GM23338 (cell line): ENCODE data around the gene ZNF488. TPM values are rescaled to one million over a fixed set of nuclear protein-coding genes. Genes with fewer than 3 reads are reported as not detected.

Source experiments
- ATAC-seq: fragments of 200-7000 bp; cut with Tn5 transposase; 3 replicates; pipeline ENCODE4 v1.9.1; 2020
- DNase-seq: peaks from one replicate; pipeline ENCODE4 v3.0.0-alpha.2; 2015; ENCODE audit warnings: low spot score
- H2AFZ ChIP-seq: fragments of 200-600 bp; sonication (generic); 2 replicates; pipeline ENCODE4 v1.8.0; 2016; ENCODE audit warnings: antibody characterized with exemption, mild to moderate bottlenecking, moderate library complexity
- H3F3A ChIP-seq: fragments of 200-600 bp; sonication (generic); replicated peaks from 2 replicates; pipeline ENCODE4 v1.8.0; 2017; ENCODE audit warnings: antibody characterized with exemption, mixed run types, low read depth
- H3K27ac ChIP-seq: fragments of 200-600 bp; sonication (generic); 2 replicates; pipeline ENCODE4 v1.6.1; 2016; ENCODE audit warnings: low read depth
- H3K27me3 ChIP-seq: fragments of 200-600 bp; sonication (generic); 2 replicates; pipeline ENCODE4 v1.8.0; 2016; ENCODE audit warnings: mild to moderate bottlenecking, mixed run types, moderate library complexity; ENCODE audit not compliant: insufficient read depth
- H3K36me3 ChIP-seq: fragments of 200-600 bp; sonication (generic); 2 replicates; pipeline ENCODE4 v1.8.0; 2016; ENCODE audit warnings: mild to moderate bottlenecking; ENCODE audit not compliant: insufficient read depth
- H3K4me1 ChIP-seq: fragments of 200-600 bp; sonication (generic); 2 replicates; pipeline ENCODE4 v1.8.0; 2016; ENCODE audit warnings: mild to moderate bottlenecking, moderate library complexity; ENCODE audit not compliant: insufficient read depth
- H3K4me2 ChIP-seq: fragments of 200-600 bp; sonication (generic); 2 replicates; pipeline ENCODE4 v1.7.1; 2017; ENCODE audit warnings: mixed run types
- H3K4me3 ChIP-seq: fragments of 200-600 bp; sonication (generic); 2 replicates; pipeline ENCODE4 v1.6.1; 2016; ENCODE audit warnings: mixed run types
- H3K79me2 ChIP-seq: fragments of 200-600 bp; sonication (generic); replicated peaks from 2 replicates; pipeline ENCODE4 v1.8.0; 2017; ENCODE audit warnings: mild to moderate bottlenecking; ENCODE audit not compliant: insufficient read depth
- H3K9me2 ChIP-seq: fragments of 200-600 bp; sonication (generic); 2 replicates; pipeline ENCODE4 v1.8.0; 2017; ENCODE audit not compliant: insufficient read depth
- H4K20me1 ChIP-seq: fragments of 200-600 bp; sonication (generic); replicated peaks from 2 replicates; pipeline ENCODE4 v1.8.0; 2017; ENCODE audit warnings: mild to moderate bottlenecking; ENCODE audit not compliant: insufficient read depth
- H3K27ac Mint-ChIP-seq: 2 replicates; pipeline ENCODE4 v1.8.0; 2020; ENCODE audit warnings: inconsistent platforms, mild to moderate bottlenecking, moderate library complexity, mixed read lengths
- H3K27me3 Mint-ChIP-seq: 3 replicates; pipeline ENCODE4 v1.8.0; 2022; ENCODE audit warnings: low read depth, mild to moderate bottlenecking, moderate library complexity, mixed read lengths, inconsistent platforms; ENCODE audit not compliant: insufficient read depth, poor library complexity
- H3K36me3 Mint-ChIP-seq: 3 replicates; pipeline ENCODE4 v1.8.0; 2021; ENCODE audit warnings: low read depth, mild to moderate bottlenecking, inconsistent platforms, moderate library complexity, mixed read lengths
- H3K4me1 Mint-ChIP-seq: 3 replicates; pipeline ENCODE4 v1.8.0; 2020; ENCODE audit warnings: mild to moderate bottlenecking, inconsistent platforms, mixed read lengths
- H3K4me3 Mint-ChIP-seq: 3 replicates; pipeline ENCODE4 v1.8.0; 2021; ENCODE audit warnings: moderate library complexity, mild to moderate bottlenecking, inconsistent platforms, mixed read lengths
- H3K9me3 Mint-ChIP-seq: 3 replicates; pipeline ENCODE4 v1.8.0; 2020; ENCODE audit warnings: moderate library complexity, mild to moderate bottlenecking, inconsistent platforms, mixed read lengths
- CREB1 ChIP-seq: fragments of 250-450 bp; sonication (Bioruptor Pico); IDR thresholded peaks from 2 replicates; pipeline ENCODE4 v1.5.0; 2020; ENCODE audit warnings: low read depth, mild to moderate bottlenecking, moderate library complexity
- CTCF ChIP-seq, 2 experiments: fragments of 200-600 bp in 1 of 2; sonication (generic) in 1 of 2; conservative IDR thresholded peaks; 2 replicates each; pipeline versions ENCODE4 v1.5.1 to v1.6.1; 2016 to 2017; ENCODE audit warnings: antibody characterized with exemption in 2 of 2, low read depth in 2 of 2, mild to moderate bottlenecking in 2 of 2, moderate library complexity in 1 of 2
- EZH2 ChIP-seq: fragments of 200-600 bp; sonication (generic); IDR thresholded peaks from one replicate; pipeline ENCODE4 v1.8.0; 2017; ENCODE audit warnings: antibody characterized with exemption, mild to moderate bottlenecking, low read depth; ENCODE audit not compliant: unreplicated experiment
- EZH2phosphoT487 ChIP-seq: fragments of 200-600 bp; sonication (generic); IDR thresholded peaks from one replicate; pipeline ENCODE4 v1.8.1; 2018; ENCODE audit warnings: antibody characterized with exemption; ENCODE audit not compliant: unreplicated experiment
- JUNB ChIP-seq: IDR thresholded peaks from one replicate; pipeline ENCODE4 v1.6.1; 2016; ENCODE audit warnings: antibody characterized with exemption; ENCODE audit not compliant: unreplicated experiment
- NANOG ChIP-seq: IDR thresholded peaks from 2 replicates; pipeline ENCODE4 v1.6.1; 2016; ENCODE audit warnings: antibody characterized with exemption, borderline replicate concordance
- POLR2AphosphoS5 ChIP-seq: IDR thresholded peaks from 2 replicates; pipeline ENCODE4 v1.6.1; 2016; ENCODE audit warnings: antibody characterized with exemption, low read depth
- STAT1 ChIP-seq: IDR thresholded peaks from one replicate; pipeline ENCODE4 v1.6.1; 2016; ENCODE audit warnings: antibody characterized with exemption; ENCODE audit not compliant: unreplicated experiment
- ZNF114 ChIP-seq: fragments of 250-450 bp; sonication (Bioruptor Pico); IDR thresholded peaks from 2 replicates; pipeline ENCODE4 v1.5.0; 2020; ENCODE audit warnings: mild to moderate bottlenecking, moderate library complexity
- ZNF331 ChIP-seq: fragments of 250-450 bp; sonication (Bioruptor Pico); IDR thresholded peaks from 2 replicates; pipeline ENCODE4 v1.5.0; 2020; ENCODE audit warnings: low read depth, mild to moderate bottlenecking, moderate library complexity
- polyA plus RNA-seq: library from polyadenylated mRNA; unstranded; fragments of >200 nt; fragmentation: Nextera tagmentation; extraction: Ambion mirVana; gene quantifications from 2 replicates; pipeline ENCODE4 v1.2.1, GENCODE V29; 2016
- total RNA-seq: library from RNA; depleted of rRNA; stranded (reverse); fragments of >200 nt; shearing (Covaris generic); gene quantifications from 2 replicates; pipeline ENCODE4 v1.2.3, GENCODE V29; 2014
- TF ChIP-seq, protein P1 (sequence below): IDR thresholded peaks from 2 replicates; pipeline ENCODE4 v1.6.1; 2016; ENCODE audit warnings: antibody characterized with exemption
- TF ChIP-seq, protein P2 (sequence below): IDR thresholded peaks from one replicate; pipeline ENCODE4 v1.6.1; 2018; ENCODE audit warnings: antibody characterized with exemption; ENCODE audit not compliant: unreplicated experiment

ZNF488 gene
- total and polyA plus RNA-seq, 2 experiments from 2014 or later: 2.5 to 5.2 TPM

DNA sequence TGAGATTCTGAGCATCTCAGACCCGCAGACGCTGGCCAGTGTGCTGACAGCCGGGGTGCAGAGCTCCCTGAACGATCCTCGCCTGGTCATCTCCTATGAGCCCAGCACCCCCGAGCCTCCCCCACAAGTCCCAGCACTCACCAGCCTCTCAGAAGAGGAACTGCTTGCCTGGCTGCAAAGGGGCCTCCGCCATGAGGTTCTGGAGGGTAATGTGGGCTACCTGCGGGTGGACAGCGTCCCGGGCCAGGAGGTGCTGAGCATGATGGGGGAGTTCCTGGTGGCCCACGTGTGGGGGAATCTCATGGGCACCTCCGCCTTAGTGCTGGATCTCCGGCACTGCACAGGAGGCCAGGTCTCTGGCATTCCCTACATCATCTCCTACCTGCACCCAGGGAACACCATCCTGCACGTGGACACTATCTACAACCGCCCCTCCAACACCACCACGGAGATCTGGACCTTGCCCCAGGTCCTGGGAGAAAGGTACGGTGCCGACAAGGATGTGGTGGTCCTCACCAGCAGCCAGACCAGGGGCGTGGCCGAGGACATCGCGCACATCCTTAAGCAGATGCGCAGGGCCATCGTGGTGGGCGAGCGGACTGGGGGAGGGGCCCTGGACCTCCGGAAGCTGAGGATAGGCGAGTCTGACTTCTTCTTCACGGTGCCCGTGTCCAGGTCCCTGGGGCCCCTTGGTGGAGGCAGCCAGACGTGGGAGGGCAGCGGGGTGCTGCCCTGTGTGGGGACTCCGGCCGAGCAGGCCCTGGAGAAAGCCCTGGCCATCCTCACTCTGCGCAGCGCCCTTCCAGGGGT lies 35.2 kb downstream of the ZNF488 start:
- no peak overlapping the region for H3K27ac ChIP-seq
- Mint-ChIP-seq H3K4me3 (no peak overlapping the region), H3K27ac (no peak overlapping the region), H3K4me1 (peaks cover 4% of the 10 kb centered on the region; the same call in 1 of the 3 replicates), H3K36me3 (no peaks in the 10 kb centered on the region), H3K27me3 (peaks cover 6% of the 10 kb centered on the region), H3K9me3 (no peaks in the 10 kb centered on the region)
- H3K79me2 ChIP-seq: no peaks in the 10 kb centered on the region
- DNase-seq (no peak), ATAC-seq (no peak)
- no peaks in the 10 kb centered on the region for H3K36me3 ChIP-seq
- H3F3A ChIP-seq: no peaks in the 10 kb centered on the region
- H2AFZ ChIP-seq: no peak overlapping the region
- H3K4me2 ChIP-seq: no peak overlapping the region
- no peaks in the 10 kb centered on the region for H3K27me3 ChIP-seq
- no peak for TF ChIP-seq EZH2
- no peak for TF ChIP-seq CTCF (conservative IDR thresholded peaks at IDR 0.05; ENCODE audit: low read depth in 2 of 2)
- TF ChIP-seq JUNB: no peak
- no peak for TF ChIP-seq STAT1
- no peak for TF ChIP-seq ZNF331 (CRISPR knock-in tag)
- TF ChIP-seq EZH2phosphoT487: no peak
- TF ChIP-seq ZNF114 (CRISPR knock-in tag): no peak
- no peak for TF ChIP-seq NANOG
- H4K20me1 ChIP-seq: no peaks in the 10 kb centered on the region
- no peak overlapping the region for H3K4me3 ChIP-seq
- H3K9me2 ChIP-seq: no peaks in the 10 kb centered on the region; the same call in 1 of the 2 replicates
- H3K4me1 ChIP-seq: no peaks in the 10 kb centered on the region

- Histone ChIP-seq H3K36me3 (no peaks in the 10 kb centered on the region), H3K79me2 (no peaks in the 10 kb centered on the region), H3K27ac (no peak within 1 kb of the TSS), H3K4me3 (no peak within 1 kb of the TSS), H3K27me3 (no peaks in the 10 kb centered on the region), H2AFZ (no peak within 1 kb of the TSS), H3K9me2 (no peaks in the 10 kb centered on the region; the same call in 1 of the 2 replicates), H3F3A (no peaks in the 10 kb centered on the region), H4K20me1 (no peaks in the 10 kb centered on the region), H3K4me1 (no peaks in the 10 kb centered on the region), H3K4me2 (no peak within 1 kb of the TSS)
- DNase-seq (no peak), ATAC-seq (no peak)
- no peaks in the 10 kb centered on the region for H3K36me3 Mint-ChIP-seq
- peaks cover 9% of the 10 kb centered on the region; the same call in 1 of the 3 replicates for H3K4me1 Mint-ChIP-seq
- H3K4me3 Mint-ChIP-seq: no peak within 1 kb of the TSS
- no peaks in the 10 kb centered on the region for H3K9me3 Mint-ChIP-seq
- peaks cover 6% of the 10 kb centered on the region for H3K27me3 Mint-ChIP-seq
- no peak within 1 kb of the TSS for H3K27ac Mint-ChIP-seq
- TF ChIP-seq, protein P1, sequence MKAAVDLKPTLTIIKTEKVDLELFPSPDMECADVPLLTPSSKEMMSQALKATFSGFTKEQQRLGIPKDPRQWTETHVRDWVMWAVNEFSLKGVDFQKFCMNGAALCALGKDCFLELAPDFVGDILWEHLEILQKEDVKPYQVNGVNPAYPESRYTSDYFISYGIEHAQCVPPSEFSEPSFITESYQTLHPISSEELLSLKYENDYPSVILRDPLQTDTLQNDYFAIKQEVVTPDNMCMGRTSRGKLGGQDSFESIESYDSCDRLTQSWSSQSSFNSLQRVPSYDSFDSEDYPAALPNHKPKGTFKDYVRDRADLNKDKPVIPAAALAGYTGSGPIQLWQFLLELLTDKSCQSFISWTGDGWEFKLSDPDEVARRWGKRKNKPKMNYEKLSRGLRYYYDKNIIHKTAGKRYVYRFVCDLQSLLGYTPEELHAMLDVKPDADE: no peak
- TF ChIP-seq, protein P2, sequence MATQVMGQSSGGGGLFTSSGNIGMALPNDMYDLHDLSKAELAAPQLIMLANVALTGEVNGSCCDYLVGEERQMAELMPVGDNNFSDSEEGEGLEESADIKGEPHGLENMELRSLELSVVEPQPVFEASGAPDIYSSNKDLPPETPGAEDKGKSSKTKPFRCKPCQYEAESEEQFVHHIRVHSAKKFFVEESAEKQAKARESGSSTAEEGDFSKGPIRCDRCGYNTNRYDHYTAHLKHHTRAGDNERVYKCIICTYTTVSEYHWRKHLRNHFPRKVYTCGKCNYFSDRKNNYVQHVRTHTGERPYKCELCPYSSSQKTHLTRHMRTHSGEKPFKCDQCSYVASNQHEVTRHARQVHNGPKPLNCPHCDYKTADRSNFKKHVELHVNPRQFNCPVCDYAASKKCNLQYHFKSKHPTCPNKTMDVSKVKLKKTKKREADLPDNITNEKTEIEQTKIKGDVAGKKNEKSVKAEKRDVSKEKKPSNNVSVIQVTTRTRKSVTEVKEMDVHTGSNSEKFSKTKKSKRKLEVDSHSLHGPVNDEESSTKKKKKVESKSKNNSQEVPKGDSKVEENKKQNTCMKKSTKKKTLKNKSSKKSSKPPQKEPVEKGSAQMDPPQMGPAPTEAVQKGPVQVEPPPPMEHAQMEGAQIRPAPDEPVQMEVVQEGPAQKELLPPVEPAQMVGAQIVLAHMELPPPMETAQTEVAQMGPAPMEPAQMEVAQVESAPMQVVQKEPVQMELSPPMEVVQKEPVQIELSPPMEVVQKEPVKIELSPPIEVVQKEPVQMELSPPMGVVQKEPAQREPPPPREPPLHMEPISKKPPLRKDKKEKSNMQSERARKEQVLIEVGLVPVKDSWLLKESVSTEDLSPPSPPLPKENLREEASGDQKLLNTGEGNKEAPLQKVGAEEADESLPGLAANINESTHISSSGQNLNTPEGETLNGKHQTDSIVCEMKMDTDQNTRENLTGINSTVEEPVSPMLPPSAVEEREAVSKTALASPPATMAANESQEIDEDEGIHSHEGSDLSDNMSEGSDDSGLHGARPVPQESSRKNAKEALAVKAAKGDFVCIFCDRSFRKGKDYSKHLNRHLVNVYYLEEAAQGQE: no peak
- TF ChIP-seq CREB1 (no peak), CTCF (conservative IDR thresholded peaks at IDR 0.05; ENCODE audit: low read depth in 2 of 2) (no peak), NANOG (no peak), POLR2AphosphoS5 (no peak), EZH2phosphoT487 (no peak), ZNF114 (CRISPR knock-in tag) (no peak), STAT1 (no peak)
These were observed 35.9 kb downstream of the ZNF488 start, which contains the start of gene RBP3 for GRCh38 chr10:47348138-47348651. Gene RBP3 (plus strand): TSS chr10:47348363. CDS start chr10:47348485, 122 bp downstream.
